GM12878 (cell line): Measurements from ENCODE around the gene GGN. TPM values are rescaled to one million over a fixed set of nuclear protein-coding genes. Genes with fewer than 3 reads are reported as not detected.

Source experiments
- BCL3 ChIP-seq: IDR thresholded peaks from 2 replicates; pipeline ENCODE4 v1.6.1; 2011; ENCODE audit warnings: borderline replicate concordance, low read depth, mild to moderate bottlenecking, moderate library complexity, low read length; ENCODE audit not compliant: insufficient read depth, poor library complexity, severe bottlenecking
- CBFB ChIP-seq: IDR thresholded peaks from 2 replicates; pipeline ENCODE4 v1.6.1; 2016; ENCODE audit warnings: antibody characterized with exemption, low read depth
- E2F8 ChIP-seq: fragments of 450-650 bp; IDR thresholded peaks from 2 replicates; pipeline ENCODE4 v1.6.1; 2018; ENCODE audit warnings: mild to moderate bottlenecking, low read depth, moderate library complexity; ENCODE audit not compliant: partially characterized antibody
- ESRRA ChIP-seq: IDR thresholded peaks from 2 replicates; pipeline ENCODE4 v1.6.1; 2012; ENCODE audit warnings: mild to moderate bottlenecking, low read length, improper control_type of control experiment
- ETV6 ChIP-seq, 2 experiments: fragments of 450-650 bp in 1 of 2; IDR thresholded peaks in 1 of 2; conservative IDR thresholded peaks in 1 of 2; 2 replicates each; pipeline ENCODE4 v1.6.1; 2014; ENCODE audit warnings: antibody characterized with exemption in 1 of 2, borderline replicate concordance in 1 of 2, low read depth in 1 of 2, mild to moderate bottlenecking in 1 of 2, moderate library complexity in 1 of 2
- IKZF2 ChIP-seq, 2 experiments: fragments of 450-650 bp; IDR thresholded peaks; 2 replicates each; pipeline ENCODE4 v1.6.1; 2017; ENCODE audit warnings: mild to moderate bottlenecking in 2 of 2, moderate library complexity in 2 of 2
- KAT2A ChIP-seq: conservative IDR thresholded peaks from 2 replicates; pipeline ENCODE4 v1.6.1; 2011; ENCODE audit warnings: low read depth, low read length; ENCODE audit not compliant: control insufficient read depth
- NR2C1 ChIP-seq: fragments of 450-650 bp; IDR thresholded peaks from 2 replicates; pipeline ENCODE4 v1.6.1; 2017; ENCODE audit warnings: antibody characterized with exemption, mild to moderate bottlenecking, moderate library complexity
- NRF1 ChIP-seq: conservative IDR thresholded peaks from 2 replicates; pipeline ENCODE4 v1.6.1; 2011; ENCODE audit warnings: mild to moderate bottlenecking, low read depth, low read length, improper control_type of control experiment
- PAX5 ChIP-seq: IDR thresholded peaks from 2 replicates; pipeline ENCODE4 v1.6.1; 2011; ENCODE audit warnings: low read depth, low read length, borderline replicate concordance
- PKNOX1 ChIP-seq: fragments of 450-650 bp; IDR thresholded peaks from 2 replicates; pipeline ENCODE4 v1.6.1; 2016; ENCODE audit warnings: mild to moderate bottlenecking
- RBBP5 ChIP-seq: fragments of 200-600 bp; sonication (generic); conservative IDR thresholded peaks from 2 replicates; pipeline ENCODE4 v1.6.1; 2016
- RUNX3 ChIP-seq: IDR thresholded peaks from 2 replicates; pipeline ENCODE4 v1.6.1; 2012; ENCODE audit warnings: low read length, inconsistent platforms
- STAT3 ChIP-seq: IDR thresholded peaks from 2 replicates; pipeline ENCODE4 v1.6.1; 2011; ENCODE audit warnings: low read depth, low read length, improper control_type of control experiment
- TCF12 ChIP-seq: IDR thresholded peaks from 2 replicates; pipeline ENCODE4 v1.6.1; 2011; ENCODE audit warnings: low read depth, mild to moderate bottlenecking, low read length
- TCF3 ChIP-seq: IDR thresholded peaks from 2 replicates; pipeline ENCODE4 v1.6.1; 2012; ENCODE audit warnings: low read depth, mild to moderate bottlenecking, low read length, borderline replicate concordance; ENCODE audit not compliant: insufficient read depth
- ZNF592 ChIP-seq: fragments of 450-650 bp; IDR thresholded peaks from 2 replicates; pipeline ENCODE4 v1.6.1; 2017; ENCODE audit warnings: mild to moderate bottlenecking, moderate library complexity
- polyA plus RNA-seq, 11 experiments: library from polyadenylated mRNA; depleted of rRNA in 4 of 11; unstranded in 6 of 11; stranded (reverse) in 5 of 11; fragments of >200 nt; fragmentation: Nextera tagmentation in 4 of 11; fragmentation: Illumina TruSeq in 1 of 11; extraction: Ambion mirVana in 4 of 11; extraction: Trizol in 1 of 11; gene quantifications; 1 replicate in 1 of 11; 2 replicates in 10 of 11; pipeline versions ENCODE4 v1.2.1 to v1.2.3, GENCODE V29; 2011 to 2016; ENCODE audit warnings: inconsistent platforms in 2 of 11, missing spikeins in 2 of 11, low read depth in 1 of 11
- total RNA-seq, 4 experiments: library from RNA; depleted of rRNA in 3 of 4; stranded (reverse); fragments of >200 nt in 3 of 4; fragmentation: Illumina TruSeq in 1 of 4; extraction: Trizol in 1 of 4; gene quantifications; 2 replicates each; pipeline versions ENCODE4 v1.2.1 to v1.2.3, GENCODE V29; 2013 to 2021

GGN gene
- total and polyA plus RNA-seq, 10 of the 15 experiments (the other 5 are each of a cell fraction or from before 2014, with no cell fraction given), result not detected

GRCh38 chr19:38425810-38426466 is 38.1 kb upstream of the GGN start, which contains the start of gene RASGRP4 (continued):
- 0 out of 2 replicates have a peak, but pooled peaks have one; percentile 28 for TF ChIP-seq TCF12
- no peak for TF ChIP-seq NR2C1
- TF ChIP-seq ETV6 (conservative IDR thresholded peaks at IDR 0.05 in 1 of 2, IDR thresholded peaks at IDR 0.05 in 1 of 2; ENCODE audit: borderline replicate concordance in 1 of 2, low read depth in 1 of 2), result 0 out of 4 replicates have a peak, but pooled peaks of 1 of the 2 experiments have one; percentile 16
- TF ChIP-seq BCL3, result no peak
- TF ChIP-seq NRF1, result no peak
- TF ChIP-seq TCF3, result no peak
- TF ChIP-seq RUNX3, result peak; percentile 68
- TF ChIP-seq E2F8, result no peak
- TF ChIP-seq RBBP5, result no peak
- TF ChIP-seq KAT2A, result no peak
- peak; percentile 8 to 29; a peak in 1 of 4 replicates for TF ChIP-seq IKZF2 (IDR thresholded peaks at IDR 0.05)
- TF ChIP-seq ESRRA, result no peak
- TF ChIP-seq PAX5, result 0 out of 2 replicates have a peak, but pooled peaks have one; percentile 9
- TF ChIP-seq STAT3, result no peak
- TF ChIP-seq CBFB, result no peak
- TF ChIP-seq PKNOX1, result peak; percentile 27; the same call in 1 of the 2 replicates
- TF ChIP-seq ZNF592, result no peak
